Prostate gland (tissue), 2 donors: ENCODE measurements around the gene CLRN3.

Experiments
- POLR2AphosphoS5 ChIP-seq: sonication (generic); formaldehyde crosslinking; IDR thresholded peaks from one replicate; pipeline ENCODE4 v1.6.1; 2017; ENCODE audit warnings: antibody characterized with exemption
- TF ChIP-seq, protein P1 (sequence below), 4 experiments: fragments of 200-600 bp in 2 of 4; fragments of 450-650 bp in 2 of 4; sonication (generic) in 2 of 4; IDR thresholded peaks; 1 replicate in 3 of 4; 2 replicates in 1 of 4; pipeline ENCODE4 v1.5.1; 2016 to 2019; ENCODE audit warnings: antibody characterized with exemption in 4 of 4, mild to moderate bottlenecking in 2 of 4, moderate library complexity in 2 of 4

DNA sequence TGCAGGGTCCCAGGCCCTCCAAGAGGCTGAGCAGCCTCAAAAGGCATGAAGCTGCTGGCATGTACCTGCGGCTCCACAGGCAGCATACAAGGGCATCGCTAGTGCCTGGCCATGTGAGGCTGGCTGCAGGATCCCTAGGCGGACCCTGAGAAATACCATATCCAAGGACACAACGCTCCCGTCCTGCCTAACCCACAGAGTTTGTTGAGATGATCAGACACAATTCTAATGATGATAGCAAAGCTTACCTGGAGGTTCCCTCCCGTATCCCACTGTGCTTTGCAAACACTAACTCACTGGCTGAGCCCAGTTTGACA is 17.3 kb downstream of the CLRN3 start:
- no peak for TF ChIP-seq POLR2AphosphoS5
- TF ChIP-seq, protein P1, sequence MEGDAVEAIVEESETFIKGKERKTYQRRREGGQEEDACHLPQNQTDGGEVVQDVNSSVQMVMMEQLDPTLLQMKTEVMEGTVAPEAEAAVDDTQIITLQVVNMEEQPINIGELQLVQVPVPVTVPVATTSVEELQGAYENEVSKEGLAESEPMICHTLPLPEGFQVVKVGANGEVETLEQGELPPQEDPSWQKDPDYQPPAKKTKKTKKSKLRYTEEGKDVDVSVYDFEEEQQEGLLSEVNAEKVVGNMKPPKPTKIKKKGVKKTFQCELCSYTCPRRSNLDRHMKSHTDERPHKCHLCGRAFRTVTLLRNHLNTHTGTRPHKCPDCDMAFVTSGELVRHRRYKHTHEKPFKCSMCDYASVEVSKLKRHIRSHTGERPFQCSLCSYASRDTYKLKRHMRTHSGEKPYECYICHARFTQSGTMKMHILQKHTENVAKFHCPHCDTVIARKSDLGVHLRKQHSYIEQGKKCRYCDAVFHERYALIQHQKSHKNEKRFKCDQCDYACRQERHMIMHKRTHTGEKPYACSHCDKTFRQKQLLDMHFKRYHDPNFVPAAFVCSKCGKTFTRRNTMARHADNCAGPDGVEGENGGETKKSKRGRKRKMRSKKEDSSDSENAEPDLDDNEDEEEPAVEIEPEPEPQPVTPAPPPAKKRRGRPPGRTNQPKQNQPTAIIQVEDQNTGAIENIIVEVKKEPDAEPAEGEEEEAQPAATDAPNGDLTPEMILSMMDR (IDR thresholded peaks at IDR 0.05), result no peak
